ENCODE results near the gene UTS2B. TPM values are rescaled to one million over a fixed set of nuclear protein-coding genes. Genes with fewer than 3 reads are reported as not detected.

The UTS2B gene
- total and polyA plus RNA-seq, 2 of the 13 experiments (the other 11 are each of a cell fraction or from before 2014, with no cell fraction given), result 0.03 to 0.46 TPM

DNA sequence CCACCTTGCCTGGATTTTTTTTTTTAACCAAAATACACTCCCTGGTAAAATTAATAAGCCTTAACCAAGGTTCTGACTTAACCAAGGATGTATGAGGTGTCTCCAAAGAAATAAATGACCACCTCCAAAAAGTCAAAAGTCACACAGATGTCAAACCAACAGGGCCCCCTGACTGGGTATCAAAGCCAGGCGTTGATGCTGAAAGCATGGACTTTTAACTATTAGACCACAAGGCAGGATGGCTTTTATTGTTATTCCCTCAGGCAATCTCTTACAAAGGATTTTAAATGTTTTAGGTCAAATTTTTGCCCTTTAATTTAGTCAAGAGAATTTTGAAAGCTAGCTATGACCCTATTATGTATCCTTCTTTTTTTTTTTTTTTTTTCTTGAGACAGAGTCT is 70.8 kb downstream of the UTS2B start:
- Histone ChIP-seq H3K4me3 (replicated peaks in 1 of 3; ENCODE audit: insufficient read depth in 1 of 3, low read depth in 2 of 3, low read length in 3 of 3) (no peak overlapping the region), H3K27ac (ENCODE audit: extremely low read length, insufficient read depth, low read length) (no peak overlapping the region), H4K20me1 (ENCODE audit: insufficient read depth, low read length) (no peaks in the 10 kb centered on the region), H3K36me3 (replicated peaks in 1 of 2; ENCODE audit: control insufficient read depth in 1 of 2, insufficient read depth in 2 of 2, low read length in 2 of 2) (no peaks in the 10 kb centered on the region), H3K9ac (ENCODE audit: insufficient read depth, low read depth, low read length) (no peak overlapping the region), H2AFZ (ENCODE audit: low read length) (no peak overlapping the region), H3K4me1 (ENCODE audit: insufficient read depth, low read length) (no peaks in the 10 kb centered on the region), H3K4me2 (ENCODE audit: low read depth, low read length) (no peak overlapping the region), H3K9me3 (ENCODE audit: low read length) (no peaks in the 10 kb centered on the region), H3K79me2 (ENCODE audit: insufficient read depth, low read length) (no peaks in the 10 kb centered on the region), H3K27me3 (ENCODE audit: control insufficient read depth in 1 of 2, insufficient read depth in 2 of 2, low read length in 2 of 2) (no peaks in the 10 kb centered on the region; a peak in 2 of 5 replicates)
- ChIA-PET CTCF (ENCODE audit: low intra/inter-chr PET ratio, low total read pairs) (no interaction called here), POLR2A (no interaction called here)
- intact Hi-C loops (cut with micrococcal nuclease; ENCODE audit: unreplicated experiment), result no loop called here
- in situ Hi-C loops (cut with HindIII; ENCODE audit: extremely low pct_ligation_motif_present, low pct_unique_long_range_greater_than_20kb), result no loop called here
- ATAC-seq, result no peak
- TF ChIP-seq, protein P1, sequence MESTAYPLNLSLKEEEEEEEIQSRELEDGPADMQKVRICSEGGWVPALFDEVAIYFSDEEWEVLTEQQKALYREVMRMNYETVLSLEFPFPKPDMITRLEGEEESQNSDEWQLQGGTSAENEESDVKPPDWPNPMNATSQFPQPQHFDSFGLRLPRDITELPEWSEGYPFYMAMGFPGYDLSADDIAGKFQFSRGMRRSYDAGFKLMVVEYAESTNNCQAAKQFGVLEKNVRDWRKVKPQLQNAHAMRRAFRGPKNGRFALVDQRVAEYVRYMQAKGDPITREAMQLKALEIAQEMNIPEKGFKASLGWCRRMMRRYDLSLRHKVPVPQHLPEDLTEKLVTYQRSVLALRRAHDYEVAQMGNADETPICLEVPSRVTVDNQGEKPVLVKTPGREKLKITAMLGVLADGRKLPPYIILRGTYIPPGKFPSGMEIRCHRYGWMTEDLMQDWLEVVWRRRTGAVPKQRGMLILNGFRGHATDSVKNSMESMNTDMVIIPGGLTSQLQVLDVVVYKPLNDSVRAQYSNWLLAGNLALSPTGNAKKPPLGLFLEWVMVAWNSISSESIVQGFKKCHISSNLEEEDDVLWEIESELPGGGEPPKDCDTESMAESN (CRISPR knock-in tag; conservative IDR thresholded peaks at IDR 0.05), result no peak
- no peak for TF ChIP-seq JUN (CRISPR knock-in tag; IDR thresholded peaks at IDR 0.05)
- TF ChIP-seq NR2F6 (IDR thresholded peaks at IDR 0.05), result no peak
- no peak for TF ChIP-seq NR2F6 (CRISPR knock-in tag; IDR thresholded peaks at IDR 0.05)
- TF ChIP-seq ZNF234 (CRISPR knock-in tag; conservative IDR thresholded peaks at IDR 0.05), result no peak
- TF ChIP-seq FOXM1 (CRISPR knock-in tag; IDR thresholded peaks at IDR 0.05), result no peak
- no peak for TF ChIP-seq RNF2 (conservative IDR thresholded peaks at IDR 0.05; ENCODE audit: low read depth)
- TF ChIP-seq KLF16 (CRISPR knock-in tag; IDR thresholded peaks at IDR 0.05), result no peak
- no peak for TF ChIP-seq ELF1 (CRISPR knock-in tag; IDR thresholded peaks at IDR 0.05)
- FAIRE-seq, result no peak
- 72% methylated on average over 1 of the region's 1 CpG for WGBS (ENCODE audit: low lambda C conversion rate)
- DNase-seq (ENCODE audit: low spot score), result no peak
- BruUV-seq (replicated peaks), result no TSS peak

DNA sequence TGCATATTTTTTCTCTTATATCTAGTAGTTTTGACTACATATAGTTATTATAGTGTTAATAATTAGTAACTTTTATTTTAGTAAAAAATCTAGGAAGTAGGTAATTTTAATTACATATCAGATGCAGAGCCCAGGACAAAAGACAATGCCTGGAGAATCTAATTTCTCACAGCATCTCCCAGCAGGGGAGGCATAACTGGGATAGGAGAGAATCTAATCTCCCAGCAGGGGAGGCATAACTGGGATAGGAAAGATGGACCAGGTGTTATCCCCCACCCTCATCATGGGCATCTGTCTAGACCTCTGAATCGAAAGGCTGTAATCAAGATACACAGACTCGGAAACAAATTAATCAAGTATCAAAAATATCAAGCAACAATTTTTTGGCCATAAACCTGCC is 73.0 kb downstream of the UTS2B start:
- no peak overlapping the region for H3K27ac ChIP-seq (ENCODE audit: extremely low read length, insufficient read depth, low read length)
- no peak overlapping the region for H3K4me2 ChIP-seq (ENCODE audit: low read depth, low read length)
- no peaks in the 10 kb centered on the region for H4K20me1 ChIP-seq (ENCODE audit: insufficient read depth, low read length)
- TF ChIP-seq SRSF9 (IDR thresholded peaks at IDR 0.05; ENCODE audit: borderline replicate concordance, insufficient read depth, low read depth, low read length, poor library complexity, severe bottlenecking), result no peak
- TF ChIP-seq, protein P2, sequence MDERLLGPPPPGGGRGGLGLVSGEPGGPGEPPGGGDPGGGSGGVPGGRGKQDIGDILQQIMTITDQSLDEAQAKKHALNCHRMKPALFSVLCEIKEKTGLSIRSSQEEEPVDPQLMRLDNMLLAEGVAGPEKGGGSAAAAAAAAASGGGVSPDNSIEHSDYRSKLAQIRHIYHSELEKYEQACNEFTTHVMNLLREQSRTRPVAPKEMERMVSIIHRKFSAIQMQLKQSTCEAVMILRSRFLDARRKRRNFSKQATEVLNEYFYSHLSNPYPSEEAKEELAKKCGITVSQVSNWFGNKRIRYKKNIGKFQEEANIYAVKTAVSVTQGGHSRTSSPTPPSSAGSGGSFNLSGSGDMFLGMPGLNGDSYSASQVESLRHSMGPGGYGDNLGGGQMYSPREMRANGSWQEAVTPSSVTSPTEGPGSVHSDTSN (CRISPR knock-in tag; IDR thresholded peaks at IDR 0.05), result no peak
- TF ChIP-seq EEA1 (CRISPR knock-in tag; IDR thresholded peaks at IDR 0.05; ENCODE audit: borderline replicate concordance), result no peak
- no peak for TF ChIP-seq GABPB1 (CRISPR knock-in tag; IDR thresholded peaks at IDR 0.05)
- no peak for TF ChIP-seq HNRNPLL (IDR thresholded peaks at IDR 0.05; ENCODE audit: low read depth, low read length, poor library complexity, severe bottlenecking)
- FAIRE-seq, result no peak
- H3K4me3 ChIP-seq (replicated peaks in 1 of 3; ENCODE audit: insufficient read depth in 1 of 3, low read depth in 2 of 3, low read length in 3 of 3), result no peak overlapping the region
- no peak for DNase-seq (ENCODE audit: low spot score)
- in situ Hi-C loops (cut with HindIII; ENCODE audit: extremely low pct_ligation_motif_present, low pct_unique_long_range_greater_than_20kb) (no loop called here), intact Hi-C loops (cut with micrococcal nuclease; ENCODE audit: unreplicated experiment) (no loop called here)
- H3K9me3 ChIP-seq (ENCODE audit: low read length), result no peaks in the 10 kb centered on the region
- ChIA-PET POLR2A (no interaction called here), CTCF (ENCODE audit: low intra/inter-chr PET ratio, low total read pairs) (no interaction called here)
- H2AFZ ChIP-seq (ENCODE audit: low read length), result no peak overlapping the region
- H3K27me3 ChIP-seq (ENCODE audit: control insufficient read depth in 1 of 2, insufficient read depth in 2 of 2, low read length in 2 of 2), result no peaks in the 10 kb centered on the region; a peak in 2 of 5 replicates
- H3K9ac ChIP-seq (ENCODE audit: insufficient read depth, low read depth, low read length), result no peak overlapping the region
- no TSS peak for BruUV-seq (replicated peaks)
- no peaks in the 10 kb centered on the region for H3K79me2 ChIP-seq (ENCODE audit: insufficient read depth, low read length)
- ATAC-seq, result no peak
- WGBS (ENCODE audit: low lambda C conversion rate), result 44% methylated on average over 2 of the region's 2 CpGs
- no peaks in the 10 kb centered on the region for H3K4me1 ChIP-seq (ENCODE audit: insufficient read depth, low read length)
- no peaks in the 10 kb centered on the region for H3K36me3 ChIP-seq (replicated peaks in 1 of 2; ENCODE audit: control insufficient read depth in 1 of 2, insufficient read depth in 2 of 2, low read length in 2 of 2)
